ENCODE measurements around the gene MXI1.

DNA sequence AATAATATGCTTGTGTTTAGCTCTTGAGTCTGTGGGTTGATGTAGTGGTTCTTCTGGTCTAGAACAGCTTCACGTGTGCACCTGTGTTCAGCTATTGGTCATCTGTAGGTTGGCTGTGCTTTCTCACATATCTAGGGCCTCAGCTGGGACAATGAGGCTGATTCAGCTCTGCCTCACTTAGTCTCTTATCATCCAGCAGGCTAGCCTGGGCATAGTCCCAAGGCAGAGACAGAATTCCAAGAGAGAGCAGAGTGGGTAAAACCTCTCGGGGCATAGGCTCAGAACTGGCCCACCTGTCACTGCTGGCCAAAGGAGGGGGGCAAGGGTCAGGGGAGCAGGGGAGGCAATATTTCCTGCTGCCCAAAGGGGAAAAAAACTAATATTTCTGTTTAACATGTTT is 32.0 kb upstream of the MXI1 start:
- TF ChIP-seq, protein P1, sequence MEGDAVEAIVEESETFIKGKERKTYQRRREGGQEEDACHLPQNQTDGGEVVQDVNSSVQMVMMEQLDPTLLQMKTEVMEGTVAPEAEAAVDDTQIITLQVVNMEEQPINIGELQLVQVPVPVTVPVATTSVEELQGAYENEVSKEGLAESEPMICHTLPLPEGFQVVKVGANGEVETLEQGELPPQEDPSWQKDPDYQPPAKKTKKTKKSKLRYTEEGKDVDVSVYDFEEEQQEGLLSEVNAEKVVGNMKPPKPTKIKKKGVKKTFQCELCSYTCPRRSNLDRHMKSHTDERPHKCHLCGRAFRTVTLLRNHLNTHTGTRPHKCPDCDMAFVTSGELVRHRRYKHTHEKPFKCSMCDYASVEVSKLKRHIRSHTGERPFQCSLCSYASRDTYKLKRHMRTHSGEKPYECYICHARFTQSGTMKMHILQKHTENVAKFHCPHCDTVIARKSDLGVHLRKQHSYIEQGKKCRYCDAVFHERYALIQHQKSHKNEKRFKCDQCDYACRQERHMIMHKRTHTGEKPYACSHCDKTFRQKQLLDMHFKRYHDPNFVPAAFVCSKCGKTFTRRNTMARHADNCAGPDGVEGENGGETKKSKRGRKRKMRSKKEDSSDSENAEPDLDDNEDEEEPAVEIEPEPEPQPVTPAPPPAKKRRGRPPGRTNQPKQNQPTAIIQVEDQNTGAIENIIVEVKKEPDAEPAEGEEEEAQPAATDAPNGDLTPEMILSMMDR (IDR thresholded peaks at IDR 0.05), result no peak
- no peak for TF ChIP-seq POLR2A (IDR thresholded peaks at IDR 0.05)

All from uterus (tissue), 2 donors.